Prostate gland (tissue), 2 donors: ENCODE data around the gene LMBR1. TPM values are rescaled to one million over a fixed set of nuclear protein-coding genes. Genes with fewer than 3 reads are reported as not detected.

ENCODE experiments used
- DNase-seq: peaks from one replicate; pipeline ENCODE4 v3.0.0-alpha.2; 2019; ENCODE audit warnings: low spot score
- H3K27ac ChIP-seq, 2 donors: fragments of 200-600 bp; sonication (generic); 2 replicates each; pipeline ENCODE4 v1.5.1; 2017 to 2019
- H3K27me3 ChIP-seq: fragments of 200-600 bp; sonication (generic); replicated peaks from 2 replicates; pipeline ENCODE4 v1.5.1; 2019; ENCODE audit not compliant: insufficient read depth
- H3K36me3 ChIP-seq, 2 donors: fragments of 200-600 bp; sonication (generic); 1 replicate in 1 of 2; 2 replicates in 1 of 2; pipeline versions ENCODE4 v1.5.1 to v1.8.1; 2017 to 2019
- H3K4me1 ChIP-seq: fragments of 200-600 bp; sonication (generic); replicated peaks from 2 replicates; pipeline ENCODE4 v1.5.1; 2019
- H3K4me3 ChIP-seq, 2 donors: fragments of 200-600 bp; sonication (generic); 2 replicates each; pipeline ENCODE4 v1.5.1; 2017 to 2019
- H3K9me3 ChIP-seq: fragments of 200-600 bp; sonication (generic); 2 replicates; pipeline ENCODE4 v1.5.1; 2017
- CTCF ChIP-seq, 4 experiments: fragments of 200-600 bp in 2 of 4; fragments of 450-650 bp in 2 of 4; sonication (generic) in 2 of 4; IDR thresholded peaks; 1 replicate in 3 of 4; 2 replicates in 1 of 4; pipeline ENCODE4 v1.5.1; 2016 to 2019; ENCODE audit warnings: antibody characterized with exemption in 4 of 4, mild to moderate bottlenecking in 2 of 4, moderate library complexity in 2 of 4
- POLR2A ChIP-seq: fragments of 450-650 bp; IDR thresholded peaks from one replicate; pipeline ENCODE4 v1.6.1; 2016; ENCODE audit warnings: antibody characterized with exemption, mild to moderate bottlenecking
- POLR2AphosphoS5 ChIP-seq: sonication (generic); formaldehyde crosslinking; IDR thresholded peaks from one replicate; pipeline ENCODE4 v1.6.1; 2017; ENCODE audit warnings: antibody characterized with exemption
- WGBS: methylation state at CpG from one replicate; pipeline ENCODE4 v1.1.5; 2018; 5-methylcytosine and 5-hydroxymethylcytosine counted together
- intact Hi-C: fragments of 100-400 bp; cut with DNase I; formaldehyde crosslinking; loops from one replicate; pipeline ENCODE4 v1.14.2; 2022
- total RNA-seq, 2 donors: library from RNA; depleted of rRNA; stranded (reverse); fragments of >200 nt; gene quantifications; one replicate each; pipeline ENCODE4 v1.1.0, GENCODE V29; 2016

Gene LMBR1
- total RNA-seq, 2 donors from 2014 or later, result 44.7 to 168 TPM

DNA sequence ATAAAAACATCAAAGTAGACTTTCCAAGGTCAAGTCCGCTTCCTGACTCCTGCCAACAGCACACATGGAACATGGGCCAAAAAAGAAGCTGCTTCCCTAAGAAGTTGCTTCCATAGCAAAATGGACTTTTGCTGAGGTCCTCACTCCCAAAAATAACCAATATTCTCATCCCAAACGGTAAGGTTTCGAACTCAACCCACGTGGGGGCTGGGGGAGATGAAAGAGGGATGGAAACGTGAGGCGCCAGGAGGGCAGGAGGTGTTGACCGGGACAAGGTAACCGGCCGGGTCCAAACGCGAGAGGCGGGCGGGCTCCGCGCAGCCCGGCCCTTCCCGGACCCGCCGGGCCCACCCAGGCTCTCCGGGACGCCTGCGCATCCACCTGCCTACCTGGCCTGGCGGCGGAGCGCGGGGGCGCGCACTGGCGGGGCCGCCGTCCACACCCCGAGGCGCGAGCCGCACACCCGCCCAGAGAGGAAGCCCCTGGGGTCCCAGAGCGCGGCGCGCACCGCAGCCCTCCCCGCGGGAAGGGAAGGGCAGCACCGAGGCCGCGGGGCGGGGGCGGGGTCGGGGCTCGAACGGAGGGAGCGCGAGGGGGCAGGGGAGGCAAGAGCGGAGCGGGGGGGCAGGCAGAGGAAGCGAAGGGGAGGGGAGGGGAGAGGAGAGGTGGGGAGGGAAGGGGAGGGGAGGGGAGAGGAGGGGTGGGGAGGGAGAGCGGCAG, 742 bp downstream of the LMBR1 start:
- TF ChIP-seq CTCF (IDR thresholded peaks at IDR 0.05) (peak in 1 of 4 experiments; percentile 18), POLR2AphosphoS5 (no peak), POLR2A (peak; percentile 30)
- intact Hi-C loops, result no loop called here
- Histone ChIP-seq H3K27me3 (no peaks in the 10 kb centered on the region), H3K4me3 (peak overlapping the region; percentile 88 to 96), H3K27ac (peak overlapping the region; percentile 89 to 96), H3K4me1 (no peaks in the 10 kb centered on the region), H3K36me3 (no peaks in the 10 kb centered on the region), H3K9me3 (no peaks in the 10 kb centered on the region)
- DNase-seq, result peak; percentile 25
- WGBS, result 2% methylated on average over 40 of the region's 57 CpGs

GRCh38 chr7:156889746-156890145, 3.2 kb downstream of the LMBR1 start:
- intact Hi-C loops, result no loop called here

DNA sequence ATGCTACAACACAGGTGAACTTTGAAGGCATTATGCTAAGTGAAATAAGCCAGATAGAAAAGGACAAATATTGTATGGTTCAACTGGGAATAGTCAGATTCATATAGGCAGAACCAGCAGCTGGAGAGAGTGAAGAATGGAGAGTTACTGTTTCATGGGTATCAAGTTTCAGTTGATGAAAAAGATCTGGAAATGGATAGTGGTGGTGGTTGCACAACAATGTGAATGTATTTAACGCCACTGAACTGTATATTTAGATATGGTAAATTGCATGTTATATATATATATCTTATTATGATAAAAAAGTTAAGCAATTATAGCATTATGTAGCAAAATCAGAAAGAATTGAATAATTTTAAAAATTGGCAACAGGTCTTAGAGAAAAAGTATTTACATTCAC, 3.9 kb downstream of the LMBR1 start:
- no peaks in the 10 kb centered on the region for H3K27me3 ChIP-seq
- no peaks in the 10 kb centered on the region for H3K9me3 ChIP-seq
- no peaks in the 10 kb centered on the region for H3K36me3 ChIP-seq
- no peak overlapping the region for H3K27ac ChIP-seq
- WGBS, result 51% methylated on average over 1 of the region's 1 CpG
- TF ChIP-seq POLR2AphosphoS5 (no peak), CTCF (IDR thresholded peaks at IDR 0.05) (no peak), POLR2A (no peak)
- H3K4me3 ChIP-seq, result no peak overlapping the region
- no peak for DNase-seq
- intact Hi-C loops, result no loop called here
- no peaks in the 10 kb centered on the region for H3K4me1 ChIP-seq

More at GRCh38 chr7:156889746-156890145, 3.2 kb downstream of the LMBR1 start:
- Histone ChIP-seq H3K9me3 (no peaks in the 10 kb centered on the region), H3K27ac (no peak overlapping the region), H3K4me1 (no peaks in the 10 kb centered on the region), H3K36me3 (no peaks in the 10 kb centered on the region), H3K4me3 (no peak overlapping the region), H3K27me3 (no peaks in the 10 kb centered on the region)
- TF ChIP-seq POLR2AphosphoS5, result no peak
- no peak for TF ChIP-seq POLR2A
- no peak for TF ChIP-seq CTCF (IDR thresholded peaks at IDR 0.05)
- no peak for DNase-seq
- WGBS, result 79% methylated on average over 4 of the region's 4 CpGs

GRCh38 chr7:156886020-156886795, 6.8 kb downstream of the LMBR1 start:
- no peak overlapping the region for H3K27ac ChIP-seq
- DNase-seq, result no peak
- TF ChIP-seq CTCF (IDR thresholded peaks at IDR 0.05) (no peak), POLR2AphosphoS5 (no peak), POLR2A (no peak)
- intact Hi-C loops, result no loop called here
- H3K27me3 ChIP-seq, result no peaks in the 10 kb centered on the region
- no peaks in the 10 kb centered on the region for H3K36me3 ChIP-seq
- H3K9me3 ChIP-seq, result no peaks in the 10 kb centered on the region
- 84% methylated on average over 6 of the region's 6 CpGs for WGBS
- no peak overlapping the region for H3K4me3 ChIP-seq
- no peaks in the 10 kb centered on the region for H3K4me1 ChIP-seq
